GF-D8 (cell line): ENCODE data around the gene CPLANE1.

Source experiments
- DNase-seq: peaks from one replicate; lab custom pipeline; 2025; lab: John Stamatoyannopoulos, UW

The CPLANE1 gene

DNA sequence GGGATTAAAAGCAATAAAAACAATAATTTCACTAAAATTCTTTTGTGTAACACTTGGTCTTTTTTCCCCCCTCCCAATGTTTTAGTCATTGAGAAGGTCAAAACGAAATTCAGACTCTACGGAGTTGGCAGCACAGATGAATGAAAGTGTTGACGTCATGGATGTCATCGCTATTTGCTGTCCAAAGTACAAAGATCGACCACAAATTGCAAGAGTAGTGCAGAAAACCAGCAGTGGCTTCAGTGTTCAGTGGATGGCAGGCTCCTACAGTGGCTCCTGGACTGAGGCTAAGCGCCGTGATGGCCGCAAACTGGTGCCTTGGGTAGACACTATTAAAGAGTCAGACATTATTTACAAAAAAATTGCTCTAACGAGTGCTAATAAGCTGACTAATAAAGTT lies 184.7 kb downstream of the CPLANE1 start:
- no peak for DNase-seq

DNA sequence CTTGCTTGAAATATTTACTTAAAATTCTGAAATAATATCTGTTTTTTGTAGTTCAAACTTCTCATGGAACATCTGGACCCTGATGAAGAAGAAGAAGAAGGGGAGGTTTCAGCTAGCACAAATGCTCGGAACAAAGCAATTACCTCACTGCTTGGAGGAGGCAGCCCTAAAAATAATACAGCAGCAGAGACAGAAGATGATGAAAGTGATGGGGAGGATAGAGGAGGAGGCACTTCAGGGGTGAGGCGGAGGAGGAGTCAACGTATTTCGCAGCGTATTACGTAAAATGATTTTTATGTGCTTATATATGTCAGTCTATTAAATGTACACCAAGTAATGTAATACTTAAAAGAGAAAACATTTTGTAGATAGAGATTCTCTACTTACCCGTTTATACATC lies 185.4 kb downstream of the CPLANE1 start:
- no peak for DNase-seq

- no peak for DNase-seq
Measured at GRCh38 chr5:37060030-37060429, 189.1 kb downstream of the CPLANE1 start.

GRCh38 chr5:37056762-37057161 lies 192.4 kb downstream of the CPLANE1 start:
- DNase-seq, result no peak
